Measurements from ENCODE around the gene REEP6.

Gene REEP6

DNA sequence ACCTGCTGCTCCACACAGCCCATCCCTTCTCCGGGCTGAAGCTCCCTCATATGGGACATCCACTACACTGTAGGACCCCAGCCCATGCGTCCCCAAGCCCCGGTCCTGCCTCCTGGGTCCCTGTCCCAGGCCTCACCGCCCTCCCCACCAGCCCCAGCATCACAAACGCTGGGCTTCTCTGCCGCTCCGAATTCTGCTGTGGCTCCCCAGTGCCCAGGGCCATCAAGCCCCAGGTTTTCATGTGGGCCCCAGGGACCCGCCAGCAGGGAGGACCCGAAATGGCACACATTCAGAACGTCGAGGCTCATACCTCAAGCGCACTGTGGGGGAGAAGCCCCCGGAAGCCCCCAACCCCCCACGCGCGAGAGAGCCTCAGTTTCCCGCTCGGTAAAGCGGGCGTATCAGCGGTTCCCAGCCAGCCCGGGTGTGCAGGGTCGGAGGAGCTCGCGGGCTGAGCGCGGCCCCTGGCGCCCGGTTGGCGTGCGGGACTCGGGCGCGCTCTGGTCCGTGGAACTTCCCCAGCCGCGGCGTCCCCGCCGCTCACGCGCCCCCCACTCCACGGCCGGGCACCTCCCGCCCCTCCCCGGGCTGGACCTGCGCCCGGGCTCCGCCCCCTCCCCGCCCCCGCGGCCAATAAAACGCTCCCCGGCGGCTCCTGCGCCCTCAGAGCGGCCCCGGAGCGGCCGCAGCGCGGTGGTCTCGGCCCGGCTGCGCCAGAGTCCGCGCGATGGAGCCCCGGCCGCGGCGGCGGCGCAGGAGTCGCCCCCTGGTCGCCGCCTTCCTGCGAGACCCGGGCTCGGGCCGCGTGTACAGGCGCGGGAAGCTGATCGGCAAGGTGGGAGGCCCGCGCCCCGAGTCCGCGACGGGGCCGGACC, 32.7 kb downstream of the REEP6 start, which contains the start of gene PLK5:
Gene PLK5 (plus strand): TSS at position 666 of the 875 bp plus-strand sequence. CDS start 2,920 bp downstream, outside the sequence.
- TF ChIP-seq SIN3A (IDR thresholded peaks at IDR 0.05; ENCODE audit: borderline replicate concordance, insufficient read depth, low read length) = no peak
- TF ChIP-seq FOXP2 (optimal IDR thresholded peaks at IDR 0.05; ENCODE audit: borderline replicate concordance, extremely low read depth, extremely low read length, insufficient read depth) = no peak
- TF ChIP-seq POLR2AphosphoS5 (IDR thresholded peaks at IDR 0.05; ENCODE audit: low read depth, low read length) = no peak
- TF ChIP-seq, protein P1, sequence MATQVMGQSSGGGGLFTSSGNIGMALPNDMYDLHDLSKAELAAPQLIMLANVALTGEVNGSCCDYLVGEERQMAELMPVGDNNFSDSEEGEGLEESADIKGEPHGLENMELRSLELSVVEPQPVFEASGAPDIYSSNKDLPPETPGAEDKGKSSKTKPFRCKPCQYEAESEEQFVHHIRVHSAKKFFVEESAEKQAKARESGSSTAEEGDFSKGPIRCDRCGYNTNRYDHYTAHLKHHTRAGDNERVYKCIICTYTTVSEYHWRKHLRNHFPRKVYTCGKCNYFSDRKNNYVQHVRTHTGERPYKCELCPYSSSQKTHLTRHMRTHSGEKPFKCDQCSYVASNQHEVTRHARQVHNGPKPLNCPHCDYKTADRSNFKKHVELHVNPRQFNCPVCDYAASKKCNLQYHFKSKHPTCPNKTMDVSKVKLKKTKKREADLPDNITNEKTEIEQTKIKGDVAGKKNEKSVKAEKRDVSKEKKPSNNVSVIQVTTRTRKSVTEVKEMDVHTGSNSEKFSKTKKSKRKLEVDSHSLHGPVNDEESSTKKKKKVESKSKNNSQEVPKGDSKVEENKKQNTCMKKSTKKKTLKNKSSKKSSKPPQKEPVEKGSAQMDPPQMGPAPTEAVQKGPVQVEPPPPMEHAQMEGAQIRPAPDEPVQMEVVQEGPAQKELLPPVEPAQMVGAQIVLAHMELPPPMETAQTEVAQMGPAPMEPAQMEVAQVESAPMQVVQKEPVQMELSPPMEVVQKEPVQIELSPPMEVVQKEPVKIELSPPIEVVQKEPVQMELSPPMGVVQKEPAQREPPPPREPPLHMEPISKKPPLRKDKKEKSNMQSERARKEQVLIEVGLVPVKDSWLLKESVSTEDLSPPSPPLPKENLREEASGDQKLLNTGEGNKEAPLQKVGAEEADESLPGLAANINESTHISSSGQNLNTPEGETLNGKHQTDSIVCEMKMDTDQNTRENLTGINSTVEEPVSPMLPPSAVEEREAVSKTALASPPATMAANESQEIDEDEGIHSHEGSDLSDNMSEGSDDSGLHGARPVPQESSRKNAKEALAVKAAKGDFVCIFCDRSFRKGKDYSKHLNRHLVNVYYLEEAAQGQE (IDR thresholded peaks at IDR 0.05; ENCODE audit: insufficient read depth in 1 of 2, low read depth in 2 of 2, low read length in 2 of 2) = no peak
- TF ChIP-seq TAF1 (IDR thresholded peaks at IDR 0.05; ENCODE audit: borderline replicate concordance, insufficient read depth, low read length) = no peak

DNA sequence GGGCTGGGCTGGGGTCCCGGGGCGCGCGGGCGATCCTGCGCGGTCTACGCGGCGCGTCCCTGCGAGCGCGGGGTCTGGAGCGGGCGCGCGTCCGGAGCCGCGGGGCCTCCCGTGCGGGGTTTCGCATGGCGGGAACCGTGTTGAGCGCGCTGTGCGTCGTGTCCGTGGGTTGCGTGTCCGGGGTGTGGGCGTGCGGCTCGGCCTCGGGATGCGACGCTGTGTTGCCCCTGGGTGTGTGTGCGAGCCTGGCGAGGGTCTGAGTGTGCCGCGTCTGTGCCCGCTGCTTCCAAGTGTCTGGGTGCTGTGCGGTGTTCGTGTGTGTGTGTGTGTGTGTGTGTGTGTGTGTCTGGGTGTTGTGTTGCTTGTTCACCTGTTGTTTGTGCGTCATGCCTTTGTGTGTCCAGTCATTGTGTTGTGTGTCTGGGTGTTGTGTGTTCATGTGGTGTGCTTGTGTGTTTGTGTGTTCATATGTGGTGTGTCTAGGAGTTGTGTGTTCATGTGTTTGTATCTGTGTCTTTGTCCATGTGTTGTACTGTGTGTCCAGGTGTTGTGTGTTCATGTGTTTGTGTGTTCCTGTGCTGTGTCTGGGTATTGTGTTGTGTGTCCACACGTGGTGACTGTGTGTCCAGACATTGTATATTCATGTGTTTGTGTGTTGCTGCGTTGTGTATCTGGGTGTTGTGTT, 33.4 kb downstream of the REEP6 start:
- TF ChIP-seq, protein P1 (IDR thresholded peaks at IDR 0.05; ENCODE audit: insufficient read depth in 1 of 2, low read depth in 2 of 2, low read length in 2 of 2) = no peak
- TF ChIP-seq SIN3A (IDR thresholded peaks at IDR 0.05; ENCODE audit: borderline replicate concordance, insufficient read depth, low read length) = no peak
- no peak for TF ChIP-seq POLR2AphosphoS5 (IDR thresholded peaks at IDR 0.05; ENCODE audit: low read depth, low read length)
- no peak for TF ChIP-seq FOXP2 (optimal IDR thresholded peaks at IDR 0.05; ENCODE audit: borderline replicate concordance, extremely low read depth, extremely low read length, insufficient read depth)
- TF ChIP-seq TAF1 (IDR thresholded peaks at IDR 0.05; ENCODE audit: borderline replicate concordance, insufficient read depth, low read length) = no peak

DNA sequence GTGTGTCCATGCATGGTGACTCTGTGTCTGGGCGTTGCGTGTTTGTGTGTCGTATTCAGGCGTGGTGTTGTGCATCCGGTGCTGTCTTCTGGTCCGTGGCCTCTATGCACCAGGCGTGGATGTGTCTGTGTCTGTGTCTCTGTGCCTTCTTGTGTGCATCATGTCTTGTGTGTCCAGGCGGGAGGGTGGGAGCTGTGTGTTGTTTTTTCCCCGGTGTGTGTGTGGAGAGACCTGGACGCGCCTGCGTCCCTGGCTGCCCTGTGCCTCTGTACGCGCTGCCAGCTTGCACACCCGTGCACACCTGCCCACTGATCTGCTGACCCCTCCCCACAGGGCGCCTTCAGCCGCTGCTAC, 34.0 kb downstream of the REEP6 start:
- TF ChIP-seq POLR2AphosphoS5 (IDR thresholded peaks at IDR 0.05; ENCODE audit: low read depth, low read length) = no peak
- no peak for TF ChIP-seq TAF1 (IDR thresholded peaks at IDR 0.05; ENCODE audit: borderline replicate concordance, insufficient read depth, low read length)
- no peak for TF ChIP-seq SIN3A (IDR thresholded peaks at IDR 0.05; ENCODE audit: borderline replicate concordance, insufficient read depth, low read length)
- TF ChIP-seq, protein P1 (IDR thresholded peaks at IDR 0.05; ENCODE audit: insufficient read depth in 1 of 2, low read depth in 2 of 2, low read length in 2 of 2) = no peak
- no peak for TF ChIP-seq FOXP2 (optimal IDR thresholded peaks at IDR 0.05; ENCODE audit: borderline replicate concordance, extremely low read depth, extremely low read length, insufficient read depth)

DNA sequence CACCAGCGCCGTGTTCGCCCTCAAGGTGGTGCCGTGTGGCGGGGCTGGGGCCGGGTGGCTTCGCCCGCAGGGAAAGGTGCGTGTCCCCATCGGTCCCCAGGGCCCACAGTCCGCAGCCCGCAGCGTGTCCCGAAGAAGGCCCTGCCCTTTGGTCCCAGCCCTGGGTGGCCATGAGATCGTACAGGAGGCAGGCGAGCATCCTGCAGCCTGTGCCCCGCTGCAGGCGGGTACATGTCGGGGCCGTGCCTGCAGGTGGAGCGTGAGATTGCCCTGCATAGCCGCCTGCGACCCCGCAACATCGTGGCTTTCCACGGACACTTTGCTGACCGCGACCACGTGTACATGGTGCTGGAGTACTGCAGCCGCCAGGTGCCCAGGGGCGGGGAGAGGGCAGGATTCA, 34.4 kb downstream of the REEP6 start:
- TF ChIP-seq FOXP2 (optimal IDR thresholded peaks at IDR 0.05; ENCODE audit: borderline replicate concordance, extremely low read depth, extremely low read length, insufficient read depth) (no peak), SIN3A (IDR thresholded peaks at IDR 0.05; ENCODE audit: borderline replicate concordance, insufficient read depth, low read length) (no peak), TAF1 (IDR thresholded peaks at IDR 0.05; ENCODE audit: borderline replicate concordance, insufficient read depth, low read length) (no peak), POLR2AphosphoS5 (IDR thresholded peaks at IDR 0.05; ENCODE audit: low read depth, low read length) (no peak)
- TF ChIP-seq, protein P1 (IDR thresholded peaks at IDR 0.05; ENCODE audit: insufficient read depth in 1 of 2, low read depth in 2 of 2, low read length in 2 of 2) = no peak
